Skin of body (tissue), 2 donors: ENCODE results near the gene CDK8. TPM values are rescaled to one million over a fixed set of nuclear protein-coding genes. Genes with fewer than 3 reads are reported as not detected.
"Not testable (repeated sequence)": the region's sequence is repeated elsewhere in the genome, so short reads cannot be mapped to it uniquely, and the experiment has no call there.

ENCODE experiments used
- DNase-seq: peaks from one replicate; lab custom pipeline; 2025; lab: John Stamatoyannopoulos, UW
- total RNA-seq: library from RNA; depleted of rRNA; stranded (reverse); fragments of >200 nt; gene quantifications from one replicate; pipeline ENCODE4 v1.2.3, GENCODE V29; 2014

The CDK8 gene
- total RNA-seq, 1 donor from 2014 or later, result 13.3 TPM

GRCh38 chr13:26253262-26253786 is 605 bp upstream of the CDK8 start:
- DNase-seq, result no peak

GRCh38 chr13:26254583-26255111 is 718 bp downstream of the CDK8 start:
- DNase-seq, result peak; percentile 7

- DNase-seq, result no peak
Observed at GRCh38 chr13:26255115-26255514, 1.2 kb downstream of the CDK8 start.

GRCh38 chr13:26255691-26256277 is 1.9 kb downstream of the CDK8 start:
- DNase-seq, result no peak

GRCh38 chr13:26257049-26257448 is 3.1 kb downstream of the CDK8 start:
- DNase-seq, result no peak

GRCh38 chr13:26259634-26260033 is 5.7 kb downstream of the CDK8 start:
- no peak for DNase-seq

GRCh38 chr13:26262156-26262555 is 8.2 kb downstream of the CDK8 start:
- DNase-seq, result no peak

- no peak for DNase-seq
Observed at GRCh38 chr13:26266311-26266710, 12.4 kb downstream of the CDK8 start.

- no peak for DNase-seq
Observed at GRCh38 chr13:26270707-26271106, 16.8 kb downstream of the CDK8 start.

GRCh38 chr13:26272621-26273020 is 18.7 kb downstream of the CDK8 start:
- DNase-seq, result no peak

- no peak for DNase-seq
Observed at GRCh38 chr13:26280295-26280694, 26.4 kb downstream of the CDK8 start.

- no peak for DNase-seq
Observed at GRCh38 chr13:26280822-26281221, 26.9 kb downstream of the CDK8 start.

GRCh38 chr13:26285911-26286310 is 32.0 kb downstream of the CDK8 start:
- DNase-seq, result not testable (repeated sequence)

GRCh38 chr13:26288838-26289237 is 34.9 kb downstream of the CDK8 start:
- DNase-seq, result not testable (repeated sequence)

GRCh38 chr13:26295812-26296211 is 41.9 kb downstream of the CDK8 start:
- no peak for DNase-seq

GRCh38 chr13:26299168-26299750 is 45.3 kb downstream of the CDK8 start:
- no peak for DNase-seq

- DNase-seq, result no peak
Observed at GRCh38 chr13:26300140-26300539, 46.2 kb downstream of the CDK8 start.

- DNase-seq, result no peak
Observed at GRCh38 chr13:26305676-26306075, 51.7 kb downstream of the CDK8 start.

- no peak for DNase-seq
Observed at GRCh38 chr13:26307701-26308100, 53.8 kb downstream of the CDK8 start.

GRCh38 chr13:26308250-26308649 is 54.3 kb downstream of the CDK8 start:
- DNase-seq, result no peak

- DNase-seq, result no peak
Observed at GRCh38 chr13:26308836-26309235, 54.9 kb downstream of the CDK8 start.

- no peak for DNase-seq
Observed at GRCh38 chr13:26310003-26310402, 56.1 kb downstream of the CDK8 start.

GRCh38 chr13:26310470-26310869 is 56.5 kb downstream of the CDK8 start:
- DNase-seq, result no peak
